ENCODE data around the gene GABRP.

The GABRP gene

GRCh38 chr5:170745481-170746071, 37.9 kb upstream of the GABRP start:
- Histone ChIP-seq H3K79me2 (ENCODE audit: control insufficient read depth, insufficient read depth, low read length, poor library complexity) (peaks cover 17% of the 10 kb centered on the region), H3K9ac (ENCODE audit: low read length) (peak overlapping the region; percentile 30), H3K27me3 (ENCODE audit: insufficient read depth, low read length) (no peaks in the 10 kb centered on the region), H3K79me1 (ENCODE audit: low read length) (peaks cover 54% of the 10 kb centered on the region), H3K18ac (ENCODE audit: low read length) (peak overlapping the region; percentile 92), H4K8ac (ENCODE audit: low read depth, low read length) (peak overlapping the region; percentile 94), H2AK5ac (ENCODE audit: low read length) (peak overlapping the region; percentile 99), H3K4me3 (ENCODE audit: low read depth, low read length) (no peak overlapping the region), H2BK120ac (ENCODE audit: insufficient read depth, low read length, poor library complexity) (peak overlapping the region; percentile 100), H2AFZ (ENCODE audit: insufficient read depth, low read length, poor library complexity) (peak overlapping the region; percentile 68), H3K9me3 (ENCODE audit: insufficient read depth, low read depth, low read length) (no peaks in the 10 kb centered on the region), H3K4me2 (ENCODE audit: low read length) (peak overlapping the region; percentile 44), H3K14ac (ENCODE audit: low read length) (peak overlapping the region; percentile 97), H2BK12ac (ENCODE audit: low read length) (peak overlapping the region; percentile 99), H3K23ac (ENCODE audit: low read length) (no peak overlapping the region), H4K12ac (ENCODE audit: low read depth, low read length) (peak overlapping the region; percentile 78), H4K91ac (ENCODE audit: low read depth, low read length) (peak overlapping the region; percentile 100), H3K4ac (ENCODE audit: low read depth, low read length) (peak overlapping the region; percentile 96), H3K36me3 (ENCODE audit: control insufficient read depth in 1 of 2, insufficient read depth in 2 of 2, low read length in 2 of 2) (no peaks in the 10 kb centered on the region), H2BK5ac (ENCODE audit: low read depth, low read length, poor library complexity) (peak overlapping the region; percentile 99), H3K27ac (ENCODE audit: low read depth, low read length) (peak overlapping the region; percentile 98), H3K4me1 (ENCODE audit: control insufficient read depth in 1 of 2, insufficient read depth in 2 of 2, low read length in 2 of 2) (peaks cover 40 to 50% of the 10 kb centered on the region in 2 experiments)
- peak; percentile 6 to 45 for DNase-seq
- no CpG with 5 or more reads among the region's 12 CpGs for WGBS (ENCODE audit: extremely low coverage, insufficient coverage, insufficient read length)

- peak overlapping the region; percentile 98 for H4K91ac ChIP-seq (ENCODE audit: low read depth, low read length)
- H4K12ac ChIP-seq (ENCODE audit: low read depth, low read length), result peak overlapping the region; percentile 73
- H3K4me3 ChIP-seq (ENCODE audit: low read depth, low read length), result no peak overlapping the region
- H3K79me1 ChIP-seq (ENCODE audit: low read length), result peaks cover 60% of the 10 kb centered on the region
- H2AK5ac ChIP-seq (ENCODE audit: low read length), result peak overlapping the region; percentile 16
- no peaks in the 10 kb centered on the region for H3K27me3 ChIP-seq (ENCODE audit: insufficient read depth, low read length)
- H2BK120ac ChIP-seq (ENCODE audit: insufficient read depth, low read length, poor library complexity), result peak overlapping the region; percentile 96
- no CpG with 5 or more reads among the region's 14 CpGs for WGBS (ENCODE audit: extremely low coverage, insufficient coverage, insufficient read length)
- H3K9me3 ChIP-seq (ENCODE audit: insufficient read depth, low read depth, low read length), result no peaks in the 10 kb centered on the region
- H3K79me2 ChIP-seq (ENCODE audit: control insufficient read depth, insufficient read depth, low read length, poor library complexity), result peaks cover 19% of the 10 kb centered on the region
- H3K36me3 ChIP-seq (ENCODE audit: control insufficient read depth in 1 of 2, insufficient read depth in 2 of 2, low read length in 2 of 2), result no peaks in the 10 kb centered on the region
- no peak overlapping the region for H3K23ac ChIP-seq (ENCODE audit: low read length)
- DNase-seq, result peak in 1 of 2 donors; percentile 11
- peak overlapping the region; percentile 54 for H3K4ac ChIP-seq (ENCODE audit: low read depth, low read length)
- H3K4me2 ChIP-seq (ENCODE audit: low read length), result peak overlapping the region; percentile 36
- H2BK12ac ChIP-seq (ENCODE audit: low read length), result peak overlapping the region; percentile 55
- H3K18ac ChIP-seq (ENCODE audit: low read length), result peak overlapping the region; percentile 81
- H3K14ac ChIP-seq (ENCODE audit: low read length), result peak overlapping the region; percentile 38
- H2BK5ac ChIP-seq (ENCODE audit: low read depth, low read length, poor library complexity), result peak overlapping the region; percentile 98
- H2AFZ ChIP-seq (ENCODE audit: insufficient read depth, low read length, poor library complexity), result peak overlapping the region; percentile 9
- H3K4me1 ChIP-seq (ENCODE audit: control insufficient read depth in 1 of 2, insufficient read depth in 2 of 2, low read length in 2 of 2), result peaks cover 46 to 55% of the 10 kb centered on the region in 2 experiments
- H3K9ac ChIP-seq (ENCODE audit: low read length), result peak overlapping the region; percentile 48
- H4K8ac ChIP-seq (ENCODE audit: low read depth, low read length), result peak overlapping the region; percentile 59
- H3K27ac ChIP-seq (ENCODE audit: low read depth, low read length), result peak overlapping the region; percentile 98
Measured at GRCh38 chr5:170746075-170746960, 37.2 kb upstream of the GABRP start.

GRCh38 chr5:170746961-170747340, 36.6 kb upstream of the GABRP start:
- H3K79me2 ChIP-seq (ENCODE audit: control insufficient read depth, insufficient read depth, low read length, poor library complexity), result peaks cover 20% of the 10 kb centered on the region
- H3K79me1 ChIP-seq (ENCODE audit: low read length), result peaks cover 67% of the 10 kb centered on the region
- H3K23ac ChIP-seq (ENCODE audit: low read length), result no peak overlapping the region
- H3K36me3 ChIP-seq (ENCODE audit: control insufficient read depth in 1 of 2, insufficient read depth in 2 of 2, low read length in 2 of 2), result no peaks in the 10 kb centered on the region
- H2BK5ac ChIP-seq (ENCODE audit: low read depth, low read length, poor library complexity), result peak overlapping the region; percentile 98
- H3K9me3 ChIP-seq (ENCODE audit: insufficient read depth, low read depth, low read length), result no peaks in the 10 kb centered on the region
- no peak for DNase-seq
- peak overlapping the region; percentile 16 for H2AK5ac ChIP-seq (ENCODE audit: low read length)
- H3K27me3 ChIP-seq (ENCODE audit: insufficient read depth, low read length), result no peaks in the 10 kb centered on the region
- H4K91ac ChIP-seq (ENCODE audit: low read depth, low read length), result peak overlapping the region; percentile 98
- H3K18ac ChIP-seq (ENCODE audit: low read length), result peak overlapping the region; percentile 81
- H2AFZ ChIP-seq (ENCODE audit: insufficient read depth, low read length, poor library complexity), result peak overlapping the region; percentile 9
- H2BK12ac ChIP-seq (ENCODE audit: low read length), result peak overlapping the region; percentile 55
- peak overlapping the region; percentile 36 for H3K4me2 ChIP-seq (ENCODE audit: low read length)
- H3K4ac ChIP-seq (ENCODE audit: low read depth, low read length), result peak overlapping the region; percentile 54
- peak overlapping the region; percentile 73 for H4K12ac ChIP-seq (ENCODE audit: low read depth, low read length)
- peak overlapping the region; percentile 59 for H4K8ac ChIP-seq (ENCODE audit: low read depth, low read length)
- H2BK120ac ChIP-seq (ENCODE audit: insufficient read depth, low read length, poor library complexity), result peak overlapping the region; percentile 96
- H3K4me1 ChIP-seq (ENCODE audit: control insufficient read depth in 1 of 2, insufficient read depth in 2 of 2, low read length in 2 of 2), result peaks cover 52 to 62% of the 10 kb centered on the region in 2 experiments
- H3K4me3 ChIP-seq (ENCODE audit: low read depth, low read length), result no peak overlapping the region
- no CpG with 5 or more reads among the region's 11 CpGs for WGBS (ENCODE audit: extremely low coverage, insufficient coverage, insufficient read length)
- H3K14ac ChIP-seq (ENCODE audit: low read length), result peak overlapping the region; percentile 38
- peak overlapping the region; percentile 98 for H3K27ac ChIP-seq (ENCODE audit: low read depth, low read length)
- peak overlapping the region; percentile 48 for H3K9ac ChIP-seq (ENCODE audit: low read length)

- H4K91ac ChIP-seq (ENCODE audit: low read depth, low read length), result peak overlapping the region; percentile 98
- peak overlapping the region; percentile 98 for H3K27ac ChIP-seq (ENCODE audit: low read depth, low read length)
- H3K4me1 ChIP-seq (ENCODE audit: control insufficient read depth in 1 of 2, insufficient read depth in 2 of 2, low read length in 2 of 2), result peaks cover 55 to 66% of the 10 kb centered on the region in 2 experiments
- no peak overlapping the region for H3K4me2 ChIP-seq (ENCODE audit: low read length)
- H3K4ac ChIP-seq (ENCODE audit: low read depth, low read length), result no peak overlapping the region
- no peaks in the 10 kb centered on the region for H3K27me3 ChIP-seq (ENCODE audit: insufficient read depth, low read length)
- H3K79me2 ChIP-seq (ENCODE audit: control insufficient read depth, insufficient read depth, low read length, poor library complexity), result peaks cover 22% of the 10 kb centered on the region
- peak in 1 of 2 donors; percentile 39 for DNase-seq
- no peak overlapping the region for H3K4me3 ChIP-seq (ENCODE audit: low read depth, low read length)
- no peak overlapping the region for H2AK5ac ChIP-seq (ENCODE audit: low read length)
- WGBS (ENCODE audit: extremely low coverage, insufficient coverage, insufficient read length), result no CpG with 5 or more reads among the region's 1 CpG
- H2BK5ac ChIP-seq (ENCODE audit: low read depth, low read length, poor library complexity), result peak overlapping the region; percentile 99
- peak overlapping the region; percentile 90 for H2BK12ac ChIP-seq (ENCODE audit: low read length)
- peak overlapping the region; percentile 67 for H3K18ac ChIP-seq (ENCODE audit: low read length)
- no peak overlapping the region for H3K23ac ChIP-seq (ENCODE audit: low read length)
- H2AFZ ChIP-seq (ENCODE audit: insufficient read depth, low read length, poor library complexity), result no peak overlapping the region
- H3K9ac ChIP-seq (ENCODE audit: low read length), result no peak overlapping the region
- peak overlapping the region; percentile 63 for H4K8ac ChIP-seq (ENCODE audit: low read depth, low read length)
- H3K79me1 ChIP-seq (ENCODE audit: low read length), result peaks cover 70% of the 10 kb centered on the region
- H2BK120ac ChIP-seq (ENCODE audit: insufficient read depth, low read length, poor library complexity), result peak overlapping the region; percentile 96
- H3K9me3 ChIP-seq (ENCODE audit: insufficient read depth, low read depth, low read length), result no peaks in the 10 kb centered on the region
- H3K14ac ChIP-seq (ENCODE audit: low read length), result peak overlapping the region; percentile 90
- H3K36me3 ChIP-seq (ENCODE audit: control insufficient read depth in 1 of 2, insufficient read depth in 2 of 2, low read length in 2 of 2), result no peaks in the 10 kb centered on the region
- H4K12ac ChIP-seq (ENCODE audit: low read depth, low read length), result no peak overlapping the region
Measured at GRCh38 chr5:170747357-170747756, 36.2 kb upstream of the GABRP start.
